ENCODE data around the gene GRAMD2B. TPM values are rescaled to one million over a fixed set of nuclear protein-coding genes. Genes with fewer than 3 reads are reported as not detected.

Gene GRAMD2B
- total RNA-seq, 1 experiment from 2014 or later: 6.7 TPM

- TF ChIP-seq CTCF (conservative IDR thresholded peaks at IDR 0.05): no peak
- Histone ChIP-seq H2BK5ac (ENCODE audit: insufficient read length, low read length) (no peak overlapping the region), H3T11ph (ENCODE audit: low read length) (no peak overlapping the region), H3K23ac (ENCODE audit: insufficient read length, low read depth, low read length) (no peak overlapping the region), H3K27me3 (ENCODE audit: insufficient read depth, low read length) (no peaks in the 10 kb centered on the region), H2BK15ac (ENCODE audit: low read depth, low read length) (no peak overlapping the region), H4K5ac (ENCODE audit: insufficient read length, low read depth, low read length) (no peak overlapping the region), H3K4ac (ENCODE audit: low read depth, low read length) (no peak overlapping the region), H4K8ac (replicated peaks; ENCODE audit: insufficient read length, low read depth, low read length) (no peak overlapping the region), H3K4me1 (ENCODE audit: insufficient read depth, low read length) (peaks cover 3% of the 10 kb centered on the region; the same call in 1 of the 2 replicates), H3K27ac (ENCODE audit: insufficient read length, low read depth, low read length) (no peak overlapping the region), H2AFZ (ENCODE audit: low read length) (no peak overlapping the region), H2AK5ac (ENCODE audit: insufficient read length, low read length) (no peak overlapping the region), H4K20me1 (ENCODE audit: control insufficient read depth, insufficient read depth, insufficient read length) (no peaks in the 10 kb centered on the region), H3K23me2 (ENCODE audit: insufficient read length, low read depth, low read length, poor library complexity, severe bottlenecking) (no peaks in the 10 kb centered on the region), H3K79me2 (ENCODE audit: insufficient read depth, low read length) (no peaks in the 10 kb centered on the region), H3K14ac (ENCODE audit: insufficient read depth, low read length) (no peak overlapping the region), H3K9ac (ENCODE audit: extremely low read depth, insufficient read length, low read length) (no peak overlapping the region), H2BK12ac (ENCODE audit: insufficient read length, low read depth, low read length) (no peak overlapping the region), H3K79me1 (ENCODE audit: insufficient read depth, low read depth, low read length, poor library complexity, severe bottlenecking) (no peaks in the 10 kb centered on the region), H3K9me3 (ENCODE audit: control insufficient read depth, low read depth, low read length) (no peaks in the 10 kb centered on the region), H2BK120ac (ENCODE audit: low read depth, low read length, poor library complexity, severe bottlenecking) (no peak overlapping the region), H3K18ac (ENCODE audit: insufficient read length, low read depth, low read length) (no peak overlapping the region), H2BK20ac (ENCODE audit: low read depth, low read length, poor library complexity, severe bottlenecking) (no peak overlapping the region), H4K91ac (ENCODE audit: insufficient read length, low read depth, low read length) (no peak overlapping the region), H3K4me2 (ENCODE audit: insufficient read depth, insufficient read length, low read length) (no peak overlapping the region), H3K56ac (ENCODE audit: insufficient read length, low read depth, low read length) (no peak overlapping the region)
- WGBS (ENCODE audit: extremely low coverage, insufficient read length, low lambda C conversion rate): no CpG with 5 or more reads among the region's 4 CpGs
- Mint-ChIP-seq H3K4me1 (peaks cover 5% of the 10 kb centered on the region in 2 experiments), H3K36me3 (ENCODE audit: insufficient read depth in 1 of 3, low read depth in 3 of 3) (peaks cover 0 to 3% (median 0%) of the 10 kb centered on the region in 3 experiments; a peak in 2 of 7 replicates), H3K9me3 (peaks cover 3% of the 10 kb centered on the region in 2 experiments; a peak in 1 of 5 replicates), H3K27me3 (ENCODE audit: low read depth) (no peaks in the 10 kb centered on the region; the same call in 1 of the 2 replicates), H3K4me3 (no peak overlapping the region), H3K27ac (no peak overlapping the region)
- no peak for DNase-seq
Observed at GRCh38 chr5:126514131-126514557, 90.9 kb downstream of the GRAMD2B start.
